ENCODE results near the gene PTPN7.
A peak's percentile ranks its signal among the peaks of the same experiment; 100 is the strongest.

DNA sequence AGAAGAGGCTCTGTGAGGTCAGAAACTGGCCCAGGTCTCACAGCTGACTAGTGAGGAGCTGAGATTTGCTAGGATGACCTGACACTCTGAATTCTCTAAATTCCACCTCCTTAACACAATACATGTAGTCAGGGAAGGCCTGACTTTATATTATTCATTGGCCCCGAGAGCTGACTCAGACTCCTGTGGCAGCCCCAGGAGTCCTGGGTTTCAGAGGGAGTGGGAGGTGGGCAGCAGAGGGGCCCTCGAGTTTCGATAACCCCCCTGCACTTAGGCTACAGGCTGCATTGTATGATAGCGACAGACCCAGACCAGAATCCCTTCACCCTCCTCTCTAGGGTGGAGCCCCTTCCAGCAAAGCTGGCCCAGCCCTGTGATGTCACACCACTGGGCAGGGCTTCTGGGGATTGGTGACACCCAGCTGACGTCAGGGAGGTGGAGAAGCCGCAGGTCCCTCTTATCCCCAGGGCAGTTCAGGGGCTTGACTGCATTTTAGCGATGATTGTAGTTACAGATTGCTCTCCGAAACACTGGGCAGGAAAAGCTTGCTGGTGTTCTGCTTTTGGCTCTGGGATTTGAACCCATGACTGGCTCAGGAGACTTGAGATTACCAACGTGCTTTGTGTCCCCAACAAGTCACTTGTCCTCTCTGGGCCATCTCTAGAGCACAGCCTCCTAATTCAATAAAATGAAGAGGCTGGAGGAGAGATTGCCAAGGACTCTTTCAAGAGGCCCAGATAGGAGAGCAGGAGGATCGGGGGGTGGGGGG lies 54.6 kb downstream of the PTPN7 start:
- TF ChIP-seq, protein P1, sequence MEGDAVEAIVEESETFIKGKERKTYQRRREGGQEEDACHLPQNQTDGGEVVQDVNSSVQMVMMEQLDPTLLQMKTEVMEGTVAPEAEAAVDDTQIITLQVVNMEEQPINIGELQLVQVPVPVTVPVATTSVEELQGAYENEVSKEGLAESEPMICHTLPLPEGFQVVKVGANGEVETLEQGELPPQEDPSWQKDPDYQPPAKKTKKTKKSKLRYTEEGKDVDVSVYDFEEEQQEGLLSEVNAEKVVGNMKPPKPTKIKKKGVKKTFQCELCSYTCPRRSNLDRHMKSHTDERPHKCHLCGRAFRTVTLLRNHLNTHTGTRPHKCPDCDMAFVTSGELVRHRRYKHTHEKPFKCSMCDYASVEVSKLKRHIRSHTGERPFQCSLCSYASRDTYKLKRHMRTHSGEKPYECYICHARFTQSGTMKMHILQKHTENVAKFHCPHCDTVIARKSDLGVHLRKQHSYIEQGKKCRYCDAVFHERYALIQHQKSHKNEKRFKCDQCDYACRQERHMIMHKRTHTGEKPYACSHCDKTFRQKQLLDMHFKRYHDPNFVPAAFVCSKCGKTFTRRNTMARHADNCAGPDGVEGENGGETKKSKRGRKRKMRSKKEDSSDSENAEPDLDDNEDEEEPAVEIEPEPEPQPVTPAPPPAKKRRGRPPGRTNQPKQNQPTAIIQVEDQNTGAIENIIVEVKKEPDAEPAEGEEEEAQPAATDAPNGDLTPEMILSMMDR (conservative IDR thresholded peaks at IDR 0.05), result 0 out of 2 replicates have a peak, but pooled peaks have one; percentile 12
- TF ChIP-seq EZH2 (IDR thresholded peaks at IDR 0.05; ENCODE audit: low read depth), result no peak
